Fibroblast of skin of abdomen (primary cell): ENCODE results near the gene BDKRB1.

Experiments
- DNase-seq: peaks from one replicate; pipeline ENCODE4 v3.0.0-alpha.2; 2013

The BDKRB1 gene

GRCh38 chr14:96284008-96284407, 28.0 kb downstream of the BDKRB1 start:
- no peak for DNase-seq

DNA sequence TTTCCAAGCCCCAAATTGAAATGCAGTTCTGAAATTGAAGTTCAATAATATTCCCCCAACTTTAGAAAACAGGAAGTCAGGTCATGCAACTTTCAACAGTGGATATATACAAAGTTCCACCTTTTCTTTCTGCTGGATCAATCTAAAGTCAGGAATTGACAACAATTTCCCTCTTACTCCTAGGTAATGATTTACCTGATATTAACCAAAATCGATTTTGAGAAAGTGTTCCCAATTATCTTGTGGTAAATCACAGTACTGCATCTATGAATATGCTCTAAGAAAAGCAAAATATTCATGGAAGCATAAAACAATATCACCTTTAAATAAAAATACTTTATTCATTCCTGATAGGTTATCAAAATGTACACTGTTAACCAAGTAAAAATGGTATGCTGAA, 28.4 kb downstream of the BDKRB1 start:
- DNase-seq = no peak

- DNase-seq = no peak
Observed at GRCh38 chr14:96285667-96286066, 29.7 kb downstream of the BDKRB1 start.

- no peak for DNase-seq
Observed at GRCh38 chr14:96286251-96286650, 30.2 kb downstream of the BDKRB1 start.

GRCh38 chr14:96287856-96288255, 31.8 kb downstream of the BDKRB1 start:
- no peak for DNase-seq

DNA sequence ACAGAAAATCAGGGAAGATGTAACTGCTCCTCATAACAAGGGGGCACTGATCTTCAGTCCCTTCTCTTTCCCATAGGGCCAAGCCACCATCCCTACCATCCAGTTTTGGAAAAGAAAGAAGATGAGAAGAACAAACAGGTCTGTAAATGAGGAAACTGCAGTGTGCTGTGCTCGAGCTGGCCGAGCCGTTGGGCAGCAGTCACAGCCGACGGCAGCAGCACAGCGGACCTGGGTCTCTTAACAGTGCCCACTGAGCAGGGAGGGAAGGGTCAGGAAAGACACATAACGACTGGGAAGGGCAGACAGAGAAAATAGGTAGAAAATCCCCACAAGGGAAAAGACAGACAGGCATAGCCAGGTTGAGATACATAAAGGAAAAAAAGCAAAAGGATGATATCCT, 38.2 kb downstream of the BDKRB1 start:
- DNase-seq = no peak

DNA sequence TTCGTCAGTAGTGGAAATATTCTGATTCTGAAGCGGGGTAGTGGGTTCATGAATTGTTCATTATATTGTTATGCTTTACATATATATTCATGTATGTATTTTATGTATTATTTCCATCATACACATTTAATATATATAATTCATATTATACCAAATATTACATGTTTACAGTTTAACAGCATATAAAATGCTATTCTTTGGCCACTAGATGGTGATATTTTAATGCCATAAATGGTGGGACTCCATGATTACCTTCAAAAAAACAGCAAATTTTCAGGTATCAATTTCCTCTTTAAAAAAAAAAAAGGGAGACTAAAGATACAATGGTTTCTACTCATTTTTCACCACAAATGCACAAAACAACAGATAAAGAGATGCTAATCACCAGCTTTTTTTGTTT, 41.0 kb downstream of the BDKRB1 start:
- no peak for DNase-seq

DNA sequence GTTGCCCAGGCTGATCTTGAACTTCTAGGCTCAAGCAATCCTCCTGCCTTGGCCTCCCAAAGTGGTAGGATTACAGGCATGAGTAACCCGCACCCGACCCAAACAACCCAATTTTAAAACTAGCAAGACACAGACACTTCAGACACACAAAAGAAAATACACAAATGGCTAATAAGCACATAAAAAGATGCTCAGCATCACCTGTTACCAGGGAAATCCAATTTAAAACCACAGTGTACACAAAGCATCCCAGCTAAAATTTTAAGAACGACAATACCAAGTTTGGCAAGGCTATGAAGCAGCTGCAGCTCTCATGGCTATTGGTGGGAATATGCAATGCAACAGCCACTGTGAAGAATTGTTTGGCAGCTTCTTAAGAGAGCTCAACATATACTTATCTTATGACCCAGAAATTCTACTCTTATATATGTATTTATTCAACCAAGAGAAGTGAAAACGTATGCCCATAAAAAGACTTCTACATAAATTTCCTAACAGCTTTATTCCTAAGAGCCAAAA, 42.0 kb downstream of the BDKRB1 start:
- DNase-seq = no peak

- no peak for DNase-seq
Observed at GRCh38 chr14:96299441-96299840, 43.4 kb downstream of the BDKRB1 start.

GRCh38 chr14:96303981-96304380, 48.0 kb downstream of the BDKRB1 start:
- no peak for DNase-seq

GRCh38 chr14:96304956-96305355, 48.9 kb downstream of the BDKRB1 start:
- no peak for DNase-seq

DNA sequence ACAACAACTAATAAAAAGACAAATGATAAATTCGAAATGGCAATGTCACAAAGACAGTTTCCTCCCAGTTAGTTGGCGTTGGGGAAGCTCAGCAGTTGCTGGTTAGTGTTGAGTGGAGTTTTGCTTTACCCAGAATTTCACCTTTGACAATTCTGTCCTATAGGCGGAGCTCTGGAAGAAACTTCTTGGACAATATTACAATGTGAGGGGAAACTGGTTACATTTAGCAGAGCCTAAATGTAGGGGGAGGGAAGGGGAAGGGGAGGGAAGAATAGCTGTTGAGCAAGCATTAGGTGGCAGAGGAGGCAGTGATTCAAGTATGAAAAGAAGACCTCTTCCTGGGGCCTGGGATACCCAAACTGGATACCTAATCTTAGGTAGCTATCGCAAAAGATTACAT, 51.4 kb downstream of the BDKRB1 start:
- DNase-seq = no peak

DNA sequence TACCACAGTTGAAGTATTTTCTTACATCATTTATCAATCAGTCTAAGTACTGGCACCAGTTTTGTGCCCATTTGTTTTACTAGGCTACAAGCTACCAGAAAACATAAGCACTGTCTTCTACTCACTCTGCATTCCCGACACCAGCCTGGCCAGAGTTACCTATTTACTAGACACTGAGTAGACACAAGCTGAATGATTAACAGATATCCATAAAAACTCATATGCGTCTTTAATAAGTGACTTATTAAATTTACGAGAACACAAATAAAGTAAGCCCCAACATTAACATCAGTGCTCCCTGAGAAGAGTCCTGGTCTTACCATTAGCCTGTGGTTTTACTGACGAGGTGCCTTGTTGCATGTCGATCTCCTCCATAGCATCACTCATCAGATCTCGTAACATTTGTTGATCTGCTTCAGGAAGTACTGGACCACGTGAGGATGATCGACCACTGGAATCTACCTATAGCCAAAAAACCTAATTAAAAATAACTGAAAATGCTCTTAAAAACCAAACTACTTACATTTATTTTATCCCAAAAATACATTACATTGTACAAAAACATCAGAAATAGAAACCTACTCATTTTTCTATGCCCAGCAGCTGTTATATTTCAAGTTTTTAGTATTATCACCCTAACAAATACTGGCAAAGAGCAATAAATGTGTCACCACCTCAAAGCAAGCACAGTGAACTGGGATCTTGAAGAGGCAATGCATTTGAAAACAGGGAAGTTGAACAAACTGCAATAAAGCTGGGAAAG, 53.3 kb downstream of the BDKRB1 start:
- DNase-seq = no peak

DNA sequence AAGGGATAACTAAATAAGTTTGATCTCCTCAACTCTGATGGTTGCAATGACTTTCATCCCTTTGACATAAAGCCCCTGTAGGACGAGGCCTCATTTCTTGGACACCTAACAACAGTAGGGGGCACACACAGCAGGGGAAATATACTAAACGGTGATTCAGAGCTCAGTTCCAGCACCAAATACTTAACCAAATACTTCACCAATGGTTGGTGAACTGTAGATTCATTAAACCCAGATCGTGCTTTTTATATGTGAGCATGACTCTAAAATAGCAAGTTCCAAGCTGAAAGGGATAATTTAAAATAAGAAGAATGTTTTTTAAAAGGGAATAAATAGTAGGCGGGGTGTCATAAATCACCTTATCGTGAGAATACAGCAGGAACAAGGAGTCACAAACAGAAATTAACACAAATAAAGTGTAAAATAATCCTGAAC, 53.9 kb downstream of the BDKRB1 start:
- DNase-seq = peak; percentile 8

- no peak for DNase-seq
Observed at GRCh38 chr14:96310906-96311305, 54.9 kb downstream of the BDKRB1 start.
